GM18951 (cell line): ENCODE results near the gene TRIM45.

Experiments
- POLR2A ChIP-seq: IDR thresholded peaks from 4 replicates; pipeline ENCODE4 v1.6.1; 2011; ENCODE audit warnings: mild to moderate bottlenecking; ENCODE audit not compliant: insufficient read length, insufficient read depth; ENCODE audit errors: extremely low read depth
- in situ Hi-C: fragments of 300-500 bp; cut with MboI; formaldehyde crosslinking; loops from one replicate; pipeline ENCODE4 v1.12.0; 2022; ENCODE audit warnings: low sequenced_read_pairs, mixed read lengths, inconsistent platforms; ENCODE audit not compliant: unreplicated experiment

The TRIM45 gene

DNA sequence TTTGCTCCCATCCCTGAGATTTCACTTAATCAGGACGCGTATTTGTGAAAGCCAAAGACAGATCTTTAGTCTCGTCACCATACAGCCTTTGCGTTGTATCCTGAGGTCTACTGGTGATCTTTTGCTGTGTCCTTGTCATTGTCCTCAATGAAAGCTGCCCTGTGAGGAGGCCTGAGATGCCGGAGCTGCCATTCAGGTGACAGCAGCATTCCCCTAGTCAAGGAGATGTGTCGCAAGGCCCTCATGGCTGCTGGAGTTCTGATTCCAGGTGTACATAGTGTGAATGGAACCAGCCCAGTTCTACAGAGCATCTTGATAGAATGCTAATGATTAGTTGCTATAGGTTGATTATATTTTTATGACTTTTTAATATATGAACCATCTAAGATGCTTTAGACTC lies 37.3 kb downstream of the TRIM45 start:
- TF ChIP-seq POLR2A: no peak
- in situ Hi-C loops: no loop called here

DNA sequence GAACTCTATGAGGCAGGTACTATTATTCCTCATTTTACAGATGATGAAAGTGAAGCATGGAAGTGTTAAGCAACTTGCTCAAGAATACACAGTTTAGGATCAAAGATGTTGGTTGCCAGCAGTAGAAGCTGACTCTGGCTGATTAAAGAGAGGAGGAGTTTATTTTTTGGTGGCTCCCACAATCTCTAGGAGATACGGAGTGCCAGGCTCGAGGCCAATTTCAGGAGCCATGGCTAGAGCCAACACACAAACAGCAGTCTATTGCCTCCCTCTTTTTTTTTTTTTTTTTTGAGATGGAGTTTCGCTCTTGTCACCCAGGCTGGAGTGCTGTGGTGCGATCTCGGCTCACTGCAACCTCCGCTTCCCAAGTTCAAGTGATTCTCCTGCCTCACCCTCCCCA lies 41.8 kb downstream of the TRIM45 start:
- in situ Hi-C loops: no loop called here
- no peak for TF ChIP-seq POLR2A

DNA sequence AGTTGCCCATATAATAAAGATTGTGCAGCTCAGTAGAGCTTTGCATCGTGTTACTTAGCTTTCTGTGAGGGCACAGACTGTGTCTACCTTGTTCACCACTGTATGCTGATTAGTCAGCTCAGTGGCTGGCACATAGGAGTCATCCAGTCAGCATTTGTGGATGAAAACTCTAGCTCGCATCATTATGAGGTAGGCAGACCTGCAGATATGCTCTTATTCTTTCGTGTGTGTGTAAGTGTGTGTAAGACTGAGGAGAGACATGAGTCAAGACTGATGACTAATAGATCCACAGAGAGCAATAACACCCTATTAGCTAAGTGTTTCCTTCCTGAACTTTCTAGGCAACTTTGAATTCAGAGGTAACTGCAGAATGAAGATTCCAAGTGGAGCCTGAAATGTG lies 44.3 kb downstream of the TRIM45 start:
- TF ChIP-seq POLR2A: no peak
- in situ Hi-C loops: no loop called here

DNA sequence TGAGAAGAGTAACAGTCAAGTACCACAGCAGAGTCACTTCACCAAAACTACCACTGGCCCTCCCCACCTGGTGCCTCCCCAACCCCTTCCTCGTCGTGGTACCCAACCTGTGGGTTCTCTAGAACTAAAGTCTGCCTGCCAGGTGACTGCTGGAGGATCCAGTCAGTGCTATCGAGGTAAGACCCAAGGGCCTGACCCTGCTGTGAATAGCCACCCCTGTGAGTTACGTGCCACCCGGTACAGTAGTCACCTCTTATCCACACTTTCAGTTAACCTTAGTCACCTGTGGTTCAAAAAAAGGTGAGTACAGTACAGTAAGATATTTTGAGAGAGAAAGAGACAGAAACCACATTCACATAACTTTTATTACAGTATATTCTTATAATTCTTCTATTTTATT lies 44.9 kb downstream of the TRIM45 start:
- no peak for TF ChIP-seq POLR2A
- in situ Hi-C loops: no loop called here

DNA sequence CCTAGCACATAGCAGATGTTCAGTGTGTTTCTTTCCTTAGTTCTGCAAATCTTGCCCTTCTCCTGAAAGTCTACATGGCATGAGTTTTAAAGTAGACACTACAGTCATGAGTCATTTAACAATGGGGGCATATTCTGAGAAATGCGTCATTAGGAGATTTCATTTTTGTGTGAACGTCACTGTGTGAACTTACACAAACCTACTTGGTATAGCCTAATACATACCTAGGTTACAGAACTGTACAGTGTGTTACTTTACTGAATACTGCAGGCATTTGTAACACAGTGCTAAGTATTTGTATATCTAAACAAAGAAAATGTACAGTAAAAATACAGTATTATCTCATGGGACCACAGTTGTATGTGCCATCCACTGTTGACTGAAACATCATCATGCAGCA lies 51.4 kb downstream of the TRIM45 start:
- no peak for TF ChIP-seq POLR2A
- in situ Hi-C loops: no loop called here

DNA sequence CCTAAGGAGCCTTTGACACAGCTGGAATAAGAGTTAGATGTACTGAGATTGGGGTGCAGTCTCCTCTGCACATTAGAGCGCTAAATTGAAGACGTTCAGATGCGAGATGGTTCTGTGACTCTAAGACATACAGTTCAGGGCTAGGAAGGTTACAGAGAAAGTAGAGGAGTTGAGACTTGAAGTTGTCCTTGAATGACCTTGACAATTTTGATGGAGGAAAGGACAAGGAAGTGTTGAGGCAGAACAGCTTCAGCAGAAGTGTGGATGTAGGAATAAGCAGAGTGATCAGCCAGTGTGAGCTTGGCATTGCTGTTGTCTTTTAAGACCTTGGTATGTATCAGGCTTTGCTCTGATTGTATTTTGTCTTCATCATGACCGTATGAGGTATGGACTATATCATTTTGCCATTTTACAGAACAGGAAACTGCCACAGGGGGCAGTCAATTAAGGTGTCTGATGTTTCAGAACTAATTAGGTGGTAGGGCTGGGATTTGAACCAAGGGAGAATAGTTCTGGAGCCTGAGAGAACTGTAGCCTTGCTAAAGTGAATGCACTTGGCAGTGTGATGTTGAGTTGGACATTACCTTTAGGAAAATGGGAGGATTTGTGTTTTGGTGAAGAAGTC lies 52.2 kb downstream of the TRIM45 start:
- TF ChIP-seq POLR2A: no peak
- in situ Hi-C loops: no loop called here

DNA sequence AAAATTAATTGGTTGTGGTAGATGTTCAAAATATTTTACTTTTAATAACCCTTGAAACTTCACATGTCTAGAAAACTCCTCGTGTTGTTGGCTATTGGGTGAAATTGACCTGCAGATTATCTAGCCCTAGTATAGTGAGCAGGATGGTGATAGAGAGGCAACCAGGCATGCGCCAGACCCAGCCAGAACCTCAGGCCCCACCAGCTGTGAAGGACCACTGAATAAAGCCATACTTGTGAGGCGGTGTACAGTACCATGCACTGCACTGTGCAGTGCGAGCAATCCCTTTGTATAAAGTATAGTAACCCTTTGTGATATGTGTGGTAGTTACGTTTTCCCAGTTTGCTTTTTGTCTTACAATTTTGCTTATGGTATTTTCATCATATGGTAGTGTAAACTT lies 53.0 kb downstream of the TRIM45 start:
- TF ChIP-seq POLR2A: no peak
- in situ Hi-C loops: no loop called here

DNA sequence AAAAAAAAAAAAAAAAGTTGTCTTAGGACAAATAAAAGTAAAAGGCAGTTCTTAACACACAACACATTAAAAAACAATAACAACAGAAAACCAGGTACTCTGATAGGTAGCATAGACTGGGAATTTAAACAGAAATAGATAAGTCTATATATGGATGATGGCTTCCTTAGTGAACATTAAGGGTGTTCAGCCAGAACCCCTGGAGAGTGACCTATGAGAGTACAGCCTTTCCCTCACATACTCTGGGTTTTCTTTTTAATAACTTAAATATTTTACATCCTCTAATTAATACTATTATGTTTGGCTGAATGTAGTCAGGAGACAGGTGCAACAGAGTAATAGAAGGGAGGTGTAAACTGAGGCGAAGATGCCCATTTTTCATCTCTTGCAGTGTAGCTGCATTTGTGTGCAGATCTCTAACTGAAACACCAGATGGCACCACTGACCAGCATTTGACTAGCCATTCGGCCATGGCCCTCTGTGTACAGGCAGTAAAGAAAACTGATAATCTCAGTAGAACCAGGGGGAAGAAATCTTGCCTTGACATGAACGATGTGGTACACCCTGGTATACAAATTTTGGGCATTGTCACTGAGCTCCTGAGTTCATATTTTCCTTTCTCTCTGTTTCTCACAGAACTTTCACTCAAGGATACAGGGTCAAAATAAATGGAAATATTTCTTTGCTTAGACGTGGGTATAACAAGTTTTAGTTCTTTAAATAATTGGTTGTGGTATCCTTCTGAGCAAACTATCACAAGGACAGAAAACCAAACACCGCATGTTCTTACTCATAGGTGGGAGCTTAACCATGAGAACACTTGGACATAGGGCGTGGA lies 53.8 kb downstream of the TRIM45 start:
- in situ Hi-C loops: no loop called here
- TF ChIP-seq POLR2A: no peak

DNA sequence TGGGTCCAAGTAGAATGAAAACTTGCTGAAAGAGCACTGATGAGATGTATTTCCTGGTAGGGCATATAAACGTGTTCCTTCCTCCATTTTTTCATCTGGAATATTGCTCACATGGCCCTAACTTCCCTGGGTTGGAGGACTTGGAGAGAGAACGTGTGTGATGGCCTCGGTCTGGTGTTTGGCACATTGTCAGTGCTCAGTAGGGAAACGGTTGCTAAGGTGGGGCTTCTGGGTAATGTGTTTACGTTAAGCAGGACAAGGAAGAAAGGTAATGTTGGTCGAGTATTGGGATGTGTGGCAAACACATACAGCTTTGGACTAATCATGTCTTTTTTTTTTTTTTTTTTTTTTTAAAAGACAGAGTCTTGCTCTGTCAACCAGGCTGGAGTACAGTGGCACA lies 55.2 kb downstream of the TRIM45 start:
- TF ChIP-seq POLR2A: no peak
- in situ Hi-C loops: no loop called here

DNA sequence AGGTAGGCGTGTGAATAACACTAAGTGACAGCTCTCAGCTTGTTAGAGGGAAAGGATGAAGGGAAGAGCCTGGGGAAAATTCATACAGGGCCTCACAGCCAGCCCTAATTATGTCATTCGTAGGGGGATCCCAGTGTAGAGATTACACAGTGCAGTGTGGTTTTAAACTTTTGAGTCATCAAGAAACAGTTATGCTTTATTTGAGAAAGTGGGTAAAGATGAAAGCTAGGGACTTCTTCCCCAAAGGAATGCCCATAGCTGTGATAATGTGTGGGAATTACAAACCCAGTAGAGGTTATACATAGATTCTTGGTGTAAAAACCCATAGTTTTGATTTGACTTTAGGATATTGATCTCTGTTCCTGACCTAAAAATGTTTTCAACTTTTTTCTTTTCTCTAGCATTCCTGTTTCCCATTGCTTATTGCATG lies 59.5 kb downstream of the TRIM45 start:
- TF ChIP-seq POLR2A: no peak
- in situ Hi-C loops: no loop called here
